Stimulated activated CD8-positive, alpha-beta memory T cell treated with anti-CD3 and anti-CD28 coated beads, Interleukin-4, amount 100 ng/mL, for 4 hours (primary cell): ENCODE measurements around the gene BMP7.
"Not testable (repeated sequence)": the region's sequence is repeated elsewhere in the genome, so short reads cannot be mapped to it uniquely, and the experiment has no call there.

ENCODE experiments used
- DNase-seq, 2 donors: peaks; one replicate each; pipeline ENCODE4 v3.0.0-alpha.2; 2020; ENCODE audit warnings: low read depth in 2 of 2, low spot score in 1 of 2

BMP7 gene

GRCh38 chr20:57195023-57195422 lies 71.4 kb downstream of the BMP7 start:
- DNase-seq = no peak

GRCh38 chr20:57194154-57194553 lies 72.3 kb downstream of the BMP7 start:
- no peak for DNase-seq

GRCh38 chr20:57193094-57193493 lies 73.3 kb downstream of the BMP7 start:
- DNase-seq = no peak

- no peak for DNase-seq
These were observed 74.1 kb downstream of the BMP7 start for GRCh38 chr20:57192311-57192710.

- not testable (repeated sequence) for DNase-seq
These were observed 75.2 kb downstream of the BMP7 start for GRCh38 chr20:57191265-57191638.

- no peak for DNase-seq
These were observed 75.7 kb downstream of the BMP7 start for GRCh38 chr20:57190536-57191264.

GRCh38 chr20:57189713-57190112 lies 76.7 kb downstream of the BMP7 start:
- DNase-seq = no peak

- no peak for DNase-seq
These were observed 77.8 kb downstream of the BMP7 start for GRCh38 chr20:57188576-57189079.

GRCh38 chr20:57188056-57188455 lies 78.4 kb downstream of the BMP7 start:
- no peak for DNase-seq

- no peak for DNase-seq
These were observed 79.3 kb downstream of the BMP7 start for GRCh38 chr20:57187068-57187634.

- DNase-seq = no peak
These were observed 80.2 kb downstream of the BMP7 start for GRCh38 chr20:57186192-57186591.

GRCh38 chr20:57185188-57185743 lies 81.2 kb downstream of the BMP7 start:
- no peak for DNase-seq

- no peak for DNase-seq
These were observed 82.9 kb downstream of the BMP7 start for GRCh38 chr20:57183457-57184009.

GRCh38 chr20:57181639-57182038 lies 84.8 kb downstream of the BMP7 start:
- no peak for DNase-seq

GRCh38 chr20:57180954-57181353 lies 85.5 kb downstream of the BMP7 start:
- DNase-seq = no peak

GRCh38 chr20:57180387-57180786 lies 86.1 kb downstream of the BMP7 start:
- no peak for DNase-seq

- DNase-seq = no peak
These were observed 87.2 kb downstream of the BMP7 start for GRCh38 chr20:57179265-57179664.

- DNase-seq = no peak
These were observed 87.8 kb downstream of the BMP7 start for GRCh38 chr20:57178582-57179111.

- no peak for DNase-seq
These were observed 88.7 kb downstream of the BMP7 start for GRCh38 chr20:57177636-57178280.

GRCh38 chr20:57176842-57177241 lies 89.6 kb downstream of the BMP7 start:
- no peak for DNase-seq

GRCh38 chr20:57175397-57176010 lies 90.9 kb downstream of the BMP7 start:
- no peak for DNase-seq
